ENCODE data around the gene CHSY1.

Gene CHSY1

DNA sequence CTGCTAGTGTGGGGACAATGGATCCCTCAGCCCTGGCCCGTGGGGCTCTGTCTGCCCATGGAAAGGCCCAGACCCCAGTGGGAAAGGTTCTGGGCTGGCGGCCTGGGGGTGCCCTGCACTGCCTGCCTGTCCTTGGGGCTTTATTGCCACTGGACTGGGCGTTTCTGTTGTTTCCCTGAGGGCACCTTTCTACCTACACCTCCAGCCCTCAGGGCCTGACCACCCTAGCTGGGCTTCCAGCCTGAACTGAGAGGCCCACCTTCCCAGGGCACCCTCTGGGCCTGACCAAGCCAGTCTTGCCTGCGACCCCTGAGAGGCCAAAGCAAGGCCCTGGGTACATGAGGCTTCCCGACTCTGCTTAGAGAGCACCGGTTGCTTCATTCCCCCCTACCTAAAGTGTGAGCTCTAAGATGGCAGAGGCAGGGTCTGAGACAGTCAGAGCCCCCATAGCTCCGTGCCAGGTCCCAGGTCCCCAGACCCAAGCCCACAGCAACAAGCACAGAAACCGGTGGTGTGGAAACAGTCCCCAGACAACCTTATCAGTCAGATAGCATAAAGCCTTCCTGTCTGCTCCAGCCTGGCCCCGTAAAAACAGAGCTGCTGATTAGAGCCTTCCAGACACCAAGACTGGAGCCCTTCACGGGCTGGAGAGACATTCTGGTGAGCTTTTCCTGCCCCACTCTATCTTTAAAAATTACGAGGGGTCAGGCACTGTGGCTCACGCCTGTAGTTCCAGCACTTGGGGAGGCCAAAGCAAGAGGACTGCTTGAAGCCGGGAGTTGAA is 102.8 kb downstream of the CHSY1 start:
- DNase-seq = no peak

DNA sequence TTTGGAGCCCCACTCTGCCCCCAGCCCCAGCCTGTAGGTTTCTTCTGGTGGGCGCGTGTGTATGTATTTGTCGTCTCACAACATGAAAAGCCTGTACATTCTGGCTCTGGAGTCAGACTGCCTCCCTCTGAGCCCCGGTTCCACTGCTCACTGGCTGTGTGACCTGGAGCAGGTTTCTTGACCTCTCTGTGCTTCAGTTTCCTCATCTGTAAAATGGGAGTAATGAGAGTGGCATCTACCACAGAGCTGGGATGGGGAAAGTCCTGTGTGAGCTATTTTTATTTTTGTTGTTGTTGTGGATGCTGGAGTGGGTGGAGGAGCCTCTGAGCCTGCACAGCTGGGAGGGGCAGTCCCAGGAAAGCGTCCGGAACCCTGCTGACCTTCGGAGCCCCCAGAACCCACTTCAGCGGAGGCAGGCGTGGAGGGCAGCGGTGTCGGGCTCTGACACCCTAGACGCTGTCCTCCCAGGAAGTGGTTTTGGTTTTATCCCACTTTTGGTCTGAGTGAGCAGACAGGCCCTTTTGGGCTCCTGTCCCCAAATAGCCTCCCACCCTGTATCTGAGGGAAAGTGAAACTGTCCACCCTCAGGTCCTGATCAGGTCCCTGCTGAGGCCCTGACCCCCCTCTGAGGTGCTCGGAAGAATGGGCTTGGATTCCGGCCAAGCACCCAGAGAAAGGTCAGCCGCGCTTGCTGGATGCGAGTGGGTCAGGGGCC is 103.5 kb downstream of the CHSY1 start:
- DNase-seq = no peak

DNA sequence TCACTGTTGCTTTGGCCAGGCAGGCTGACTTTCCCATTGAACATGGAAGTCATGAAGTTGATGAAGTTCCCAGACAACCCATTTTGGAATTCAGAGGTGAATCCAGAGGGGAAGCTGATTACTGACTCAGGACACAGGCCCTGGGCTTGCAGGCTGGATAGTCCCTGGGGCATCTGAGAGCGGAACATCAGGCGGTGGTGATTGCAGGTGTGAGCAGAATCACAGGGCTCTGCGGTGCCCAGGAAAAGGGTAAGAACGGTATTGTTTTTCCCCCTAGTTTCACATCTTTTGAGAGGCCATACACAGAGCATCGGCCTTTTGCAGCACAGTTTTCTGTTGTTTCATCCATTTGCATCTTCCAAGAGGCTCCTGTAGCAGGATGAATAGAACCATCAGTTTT is 104.7 kb downstream of the CHSY1 start:
- DNase-seq = no peak

DNA sequence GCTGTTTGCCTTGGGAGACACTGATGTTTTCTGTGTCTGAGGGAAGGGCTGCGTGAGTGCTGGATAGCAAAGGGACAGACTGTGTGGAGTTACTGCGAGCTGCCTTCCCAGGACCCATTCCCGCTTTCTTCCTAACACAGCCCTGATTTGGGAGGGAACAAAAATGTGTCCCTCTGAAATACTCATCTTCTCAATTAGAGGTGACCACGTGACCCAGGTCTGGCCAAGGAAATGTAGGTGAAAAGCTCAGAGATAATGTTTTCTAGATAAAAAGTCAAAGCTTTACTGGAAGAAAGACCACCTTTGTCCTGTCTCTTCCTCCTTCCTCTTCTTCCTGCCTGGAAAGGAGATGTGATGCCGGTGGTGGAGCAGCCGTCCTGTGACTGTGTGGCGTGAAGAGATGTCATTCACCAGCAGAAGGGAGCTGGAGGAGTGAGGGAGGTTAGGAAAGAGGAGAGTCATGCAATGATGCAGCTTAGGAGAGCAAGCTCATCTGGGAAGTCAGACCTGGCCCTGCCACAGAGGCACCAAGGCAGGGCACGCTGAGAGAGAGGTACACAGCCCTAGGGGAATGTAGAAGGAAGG is 105.6 kb downstream of the CHSY1 start:
- no peak for DNase-seq

DNA sequence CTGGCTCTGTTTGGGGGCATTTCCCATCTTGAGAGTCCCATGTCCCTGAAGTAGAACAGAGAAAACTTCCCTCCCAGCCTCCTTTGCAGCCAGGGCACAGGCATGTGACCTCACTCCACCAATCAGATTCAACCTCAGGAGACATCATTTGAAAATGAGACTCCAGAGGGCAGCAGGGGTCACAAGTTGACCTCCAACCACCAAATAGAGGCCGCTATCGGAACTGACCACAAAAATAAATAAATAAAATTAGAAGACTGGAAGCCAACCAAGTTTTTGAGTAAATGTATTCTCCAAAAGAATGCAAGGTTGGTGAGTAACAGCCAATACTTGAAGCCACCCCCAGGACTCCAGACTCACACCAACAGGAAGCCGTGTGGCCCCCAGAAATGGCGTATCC is 106.5 kb downstream of the CHSY1 start:
- DNase-seq = no peak

DNA sequence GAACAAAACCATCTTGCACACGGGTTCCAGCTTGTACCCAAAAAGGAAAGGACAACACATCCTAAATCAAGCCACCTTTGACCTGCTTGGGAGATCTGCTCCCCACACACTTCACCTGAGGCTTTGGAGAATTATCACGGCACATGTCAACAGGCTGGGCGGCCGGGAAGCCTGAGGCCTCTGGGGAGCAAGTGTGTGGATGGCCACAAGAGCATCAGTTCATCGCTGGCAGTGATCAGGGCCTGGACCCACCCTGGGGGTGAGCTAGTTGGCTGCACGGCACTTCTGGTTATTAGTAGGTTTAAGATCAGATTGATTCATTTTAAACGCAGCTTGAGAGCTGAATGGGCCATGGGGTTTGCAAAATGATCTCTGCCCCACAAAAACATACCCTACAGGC is 108.5 kb downstream of the CHSY1 start:
- no peak for DNase-seq

DNA sequence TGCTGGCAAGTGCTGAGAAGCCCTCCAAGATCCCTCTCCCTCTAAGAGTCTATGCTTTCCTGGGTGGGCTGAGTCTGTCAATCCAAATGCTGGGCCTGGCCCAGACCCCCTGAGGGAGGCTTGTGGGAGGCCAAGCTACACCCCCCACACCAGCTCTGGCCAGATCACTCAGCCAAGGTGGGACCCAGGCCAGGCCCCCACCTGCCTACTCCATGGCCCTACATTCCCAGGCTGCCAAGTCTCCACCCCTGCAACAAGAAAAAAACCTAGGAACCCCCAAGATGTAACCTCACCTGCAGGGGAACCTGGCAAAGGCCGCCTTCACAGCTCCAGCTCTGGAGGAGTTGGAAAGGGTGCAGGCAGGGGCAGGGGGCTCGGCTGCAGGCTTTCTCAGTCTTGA is 109.1 kb downstream of the CHSY1 start:
- DNase-seq = no peak

DNA sequence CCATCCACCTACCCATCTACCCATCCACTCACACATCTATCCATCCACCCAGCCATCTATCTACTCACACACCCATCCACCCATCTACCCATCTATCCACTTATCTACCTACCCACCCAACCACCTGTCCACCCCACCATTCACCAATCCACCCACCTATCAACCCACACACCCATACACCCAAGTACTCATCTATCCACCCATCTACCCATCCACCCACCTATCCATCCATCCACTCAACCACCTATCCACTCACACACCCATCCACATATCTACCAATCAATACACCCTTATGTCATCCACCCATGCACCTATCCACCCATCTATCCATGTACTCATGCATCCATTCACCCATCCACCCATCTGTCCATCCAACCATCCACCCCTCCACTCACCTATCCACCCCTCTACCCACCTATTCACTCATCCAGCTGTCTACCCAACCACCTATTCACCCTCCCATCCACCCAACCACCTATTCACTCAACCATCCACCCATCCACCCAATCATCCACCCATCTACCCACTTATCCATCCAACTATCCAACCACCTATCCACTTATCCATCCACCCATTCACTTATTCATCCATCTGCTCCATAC is 109.8 kb downstream of the CHSY1 start:
- DNase-seq = no peak

DNA sequence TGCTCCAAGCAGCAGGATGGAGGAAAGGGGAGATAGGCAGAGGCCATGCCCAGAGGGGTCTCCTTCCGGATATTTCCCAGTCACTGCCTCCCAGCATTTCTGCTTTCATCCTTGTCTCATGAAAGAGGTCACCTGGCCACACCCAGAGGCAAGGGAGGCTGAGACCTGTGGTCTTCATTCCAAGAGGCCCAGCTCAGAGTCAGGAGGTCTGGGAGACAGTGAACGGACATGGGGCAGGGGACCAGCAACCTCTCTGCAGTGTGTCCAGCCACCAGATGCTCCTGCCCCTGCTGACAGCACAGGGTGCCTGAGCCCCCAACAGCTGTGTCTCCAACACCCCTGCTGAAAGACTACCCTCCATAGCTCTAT is 111.2 kb downstream of the CHSY1 start:
- DNase-seq = no peak

DNA sequence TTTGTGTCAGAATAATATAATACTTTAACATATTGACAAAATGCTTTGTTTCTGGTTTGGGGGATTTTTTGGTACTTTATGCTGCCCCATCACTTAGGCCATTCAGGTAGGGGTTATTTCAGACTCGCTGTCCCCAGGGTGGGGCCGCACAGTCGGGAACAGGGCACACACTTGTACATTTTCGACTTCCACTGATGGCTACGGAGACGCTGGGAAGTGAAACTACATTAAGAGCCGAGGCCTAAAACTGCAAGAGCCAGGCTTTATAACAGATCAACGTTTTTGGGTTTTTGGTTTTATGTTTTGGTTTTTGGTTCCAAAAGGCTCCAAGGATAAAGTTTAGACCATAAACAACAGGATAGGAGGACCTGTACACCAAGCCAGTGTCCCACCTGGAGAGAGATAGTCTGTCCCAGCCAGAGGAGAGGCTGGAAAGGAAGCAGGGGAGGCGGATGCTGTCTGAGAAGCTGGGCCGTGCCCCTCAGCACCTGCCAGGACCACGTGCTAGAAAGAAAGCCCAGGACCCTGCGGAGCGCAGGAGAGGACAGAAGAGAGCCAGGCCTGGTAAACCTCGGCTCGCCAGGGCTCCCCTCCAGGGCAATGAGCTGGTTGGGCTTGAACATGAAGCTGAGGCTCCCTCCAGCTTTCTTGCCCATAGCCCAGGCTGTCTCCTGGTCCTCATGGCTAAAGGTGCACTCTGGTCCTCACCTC is 111.7 kb downstream of the CHSY1 start:
- no peak for DNase-seq

DNA sequence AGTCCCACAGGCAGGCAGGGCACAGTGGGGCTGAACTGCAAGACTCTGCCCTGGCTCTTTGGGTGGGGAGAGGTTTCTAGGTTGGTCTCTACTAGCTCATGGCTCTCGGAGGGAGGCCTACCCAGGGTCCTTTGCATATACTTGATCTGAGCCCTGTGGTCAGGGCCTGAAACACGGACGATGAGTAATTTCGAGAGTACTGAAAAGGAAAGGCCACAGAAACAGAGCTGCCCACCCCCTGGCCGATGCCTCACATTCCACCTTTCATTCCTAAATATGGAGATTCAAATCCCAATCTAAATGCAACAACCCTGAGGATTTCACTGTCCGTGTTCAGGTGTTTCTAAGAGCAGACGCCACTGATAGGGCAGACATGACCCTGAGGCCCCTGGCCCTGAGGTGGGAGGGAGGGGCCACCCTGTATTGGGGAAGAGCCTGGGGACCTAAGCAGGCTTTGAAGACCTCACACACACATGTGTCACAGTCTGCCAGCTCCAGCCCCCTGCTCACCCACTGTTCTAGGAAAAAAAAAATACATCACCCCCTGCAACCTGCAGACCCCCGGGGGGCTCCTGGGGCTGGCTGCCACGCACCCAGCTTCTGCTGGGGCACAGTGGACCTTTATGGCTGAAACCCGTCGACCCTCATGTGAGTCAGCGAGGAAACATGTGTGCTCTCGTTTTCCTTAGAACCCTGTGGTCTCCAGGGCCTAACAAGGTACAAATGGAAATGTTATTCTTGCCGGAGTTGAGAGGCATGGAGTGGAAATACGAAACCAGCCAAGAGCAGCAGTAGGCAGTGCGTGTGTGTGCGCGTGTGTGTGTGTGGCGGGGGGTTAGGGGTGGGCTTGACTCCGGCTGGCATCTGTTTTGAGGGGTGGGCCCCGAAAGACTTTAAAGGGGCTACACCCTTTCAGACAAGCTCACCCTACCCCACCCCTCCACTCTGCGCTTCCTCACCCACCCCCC is 112.7 kb downstream of the CHSY1 start:
- DNase-seq = no peak

DNA sequence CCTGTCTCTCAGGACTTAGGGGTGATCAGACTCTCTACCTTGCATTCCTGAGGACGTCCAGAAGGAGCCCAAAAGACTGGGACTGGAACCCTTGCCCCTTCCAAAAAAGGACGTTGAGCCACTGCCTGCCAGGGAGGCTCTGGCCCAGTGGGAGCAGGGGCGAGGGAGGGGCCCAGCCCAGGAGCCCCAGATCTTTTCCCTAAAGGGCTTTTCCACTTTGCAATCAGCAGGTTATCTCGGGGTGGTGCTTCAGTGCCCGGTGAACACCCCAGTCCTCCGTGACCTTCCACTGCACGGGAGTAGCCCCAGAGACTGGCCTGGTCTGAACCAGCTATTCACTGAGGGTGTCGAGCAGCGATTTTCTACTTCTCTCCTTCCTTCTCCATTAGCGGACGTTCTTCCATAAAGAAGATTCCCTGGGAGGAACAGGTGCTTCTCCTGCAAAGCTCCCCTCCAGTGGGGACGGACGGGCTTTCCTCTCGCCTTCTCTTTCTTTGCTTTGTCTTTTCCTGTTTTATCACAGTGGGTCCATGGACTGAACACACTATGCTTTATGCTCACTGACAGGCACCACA is 113.7 kb downstream of the CHSY1 start:
- DNase-seq = no peak

DNA sequence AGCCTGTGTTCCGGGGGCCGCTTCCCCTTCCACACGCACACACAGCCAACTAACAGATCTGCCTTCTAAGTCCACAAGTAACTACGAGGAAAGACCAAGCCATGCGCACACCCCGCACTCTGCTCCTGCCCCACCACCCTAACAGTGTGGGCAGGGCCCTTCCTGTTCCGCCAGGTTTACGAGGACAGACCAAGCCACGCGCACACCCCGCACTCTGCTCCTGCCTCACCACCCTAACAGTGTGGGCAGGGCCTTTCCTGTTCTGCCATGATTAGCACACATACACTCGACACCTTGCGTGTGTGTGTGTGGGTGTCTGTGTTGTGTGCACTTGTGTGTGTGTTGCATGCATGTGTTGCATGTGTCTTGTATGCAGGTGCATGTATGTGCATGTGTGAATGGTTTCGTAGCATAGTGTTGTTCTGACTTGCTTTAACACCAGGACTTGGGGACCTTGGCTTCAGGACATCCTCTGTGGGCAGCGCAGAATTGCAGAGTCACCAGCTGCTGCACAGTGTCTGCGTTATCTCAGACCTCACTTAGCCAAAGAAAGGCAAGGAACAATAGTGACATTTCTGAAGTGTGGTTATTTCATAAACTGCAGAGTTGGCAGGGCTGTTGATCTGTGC is 114.4 kb downstream of the CHSY1 start:
- no peak for DNase-seq

DNA sequence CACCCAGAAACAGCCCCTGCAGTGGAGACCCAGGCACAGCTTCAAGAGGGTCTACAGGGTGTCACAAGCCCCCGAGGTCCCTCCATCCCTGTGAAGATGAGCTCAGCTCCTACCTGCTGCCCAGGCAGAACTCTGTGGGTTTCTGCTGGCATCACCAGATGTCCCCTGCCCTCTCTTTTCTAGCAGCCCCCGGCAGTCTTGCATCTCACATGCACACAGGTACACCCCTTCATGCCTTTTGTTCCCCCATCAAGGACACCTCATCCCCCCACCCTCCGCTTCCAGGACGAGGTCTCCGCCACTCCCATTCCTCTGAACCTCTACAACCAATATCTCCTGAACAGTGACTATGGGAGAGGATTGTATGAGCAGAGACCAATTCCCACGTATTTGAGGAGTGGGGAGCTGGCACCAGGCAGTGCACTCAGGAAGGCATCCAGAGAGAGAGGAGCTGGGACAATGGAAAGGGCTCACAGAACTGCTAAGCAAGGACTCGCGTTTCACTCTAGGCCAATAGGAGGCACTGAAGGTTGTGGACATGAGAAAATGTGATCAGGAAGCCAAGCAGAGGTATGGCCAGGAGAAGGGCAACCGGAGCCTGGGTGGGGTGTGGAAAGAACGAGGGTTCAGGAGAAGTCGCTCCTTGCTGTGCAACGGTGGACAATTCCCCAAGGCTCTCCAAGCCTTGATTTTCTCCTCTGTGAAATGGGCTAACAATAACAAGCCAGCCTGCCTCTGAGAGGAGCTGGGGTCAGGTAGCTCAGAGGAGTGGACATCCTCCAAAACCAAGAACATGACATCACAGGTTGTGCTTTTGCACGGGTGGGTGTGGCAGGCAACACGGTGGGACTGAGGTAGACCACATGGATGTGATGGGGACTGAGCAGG is 115.2 kb downstream of the CHSY1 start:
- DNase-seq = no peak

DNA sequence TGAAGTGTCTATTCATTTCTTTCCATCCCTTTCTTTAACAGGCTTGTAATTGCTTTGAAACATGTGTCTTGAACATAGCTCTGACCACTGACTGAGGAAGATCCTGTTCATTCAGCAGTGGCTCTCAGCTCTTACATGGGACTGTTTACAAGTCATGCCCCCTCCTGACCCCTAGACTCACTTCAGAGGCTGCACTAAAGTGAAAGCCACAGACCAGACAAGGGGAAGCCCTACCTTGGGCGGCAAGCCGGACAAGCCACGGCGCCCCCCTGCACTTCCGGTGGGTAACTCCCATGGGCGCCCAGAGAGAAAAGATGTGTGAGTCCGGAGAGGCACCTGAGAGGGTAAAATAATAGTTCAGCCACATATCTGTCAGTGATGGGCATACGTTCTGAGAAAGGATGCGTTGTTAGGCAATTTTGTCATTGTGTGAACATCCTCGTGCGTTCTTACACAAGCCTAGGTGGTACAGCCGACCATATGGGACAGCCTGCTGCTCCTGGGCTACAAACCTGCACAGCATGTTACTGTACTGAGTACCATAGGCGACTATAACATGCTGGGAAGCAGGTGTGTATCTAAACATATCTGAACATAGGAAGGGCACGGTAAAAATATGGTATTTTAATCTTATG is 116.2 kb downstream of the CHSY1 start:
- no peak for DNase-seq

DNA sequence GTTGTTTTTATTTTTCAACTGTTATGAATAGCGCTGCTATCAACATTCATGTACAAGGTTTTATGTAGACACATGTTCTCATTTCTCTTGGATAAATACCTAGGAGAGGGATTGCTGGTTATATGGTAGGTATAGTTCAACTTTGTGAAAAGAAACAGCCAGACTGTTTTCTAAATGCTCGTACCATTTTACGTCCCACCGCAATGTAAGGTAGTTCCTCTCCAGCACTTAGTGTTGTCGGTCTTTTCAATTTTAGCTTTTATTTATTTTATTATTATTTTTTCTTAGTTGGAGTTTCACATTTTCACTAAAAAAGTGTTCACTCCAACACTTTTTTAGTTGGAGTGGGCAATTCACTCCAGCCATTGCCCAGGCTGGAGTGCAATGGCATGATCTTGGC is 117.1 kb downstream of the CHSY1 start:
- DNase-seq = no peak

DNA sequence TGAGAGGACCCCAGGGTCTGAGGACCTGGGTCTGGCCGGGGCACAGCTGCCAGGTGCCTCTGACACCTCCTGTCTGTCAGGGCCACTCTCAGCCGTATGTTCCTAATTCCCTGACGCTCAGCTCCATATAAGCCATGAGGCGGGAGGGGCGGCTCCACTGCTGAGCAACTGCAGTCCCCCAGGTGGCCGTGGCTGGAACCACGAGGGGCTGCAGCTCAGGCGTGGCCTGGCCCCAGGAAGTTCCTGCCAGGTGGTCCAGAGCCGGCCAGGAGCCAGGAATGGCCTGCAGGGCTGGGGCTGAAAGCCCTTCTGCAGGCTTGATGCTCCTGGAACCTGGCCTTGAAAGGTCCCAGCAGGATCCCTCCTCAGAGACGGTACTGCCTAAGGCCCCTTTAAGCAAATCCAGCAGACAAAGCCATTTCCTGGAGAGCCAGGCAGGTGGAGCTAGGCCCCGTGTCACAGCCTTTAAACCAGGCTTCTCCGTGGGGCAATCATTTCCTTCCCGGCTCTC is 118.0 kb downstream of the CHSY1 start:
- DNase-seq = no peak

DNA sequence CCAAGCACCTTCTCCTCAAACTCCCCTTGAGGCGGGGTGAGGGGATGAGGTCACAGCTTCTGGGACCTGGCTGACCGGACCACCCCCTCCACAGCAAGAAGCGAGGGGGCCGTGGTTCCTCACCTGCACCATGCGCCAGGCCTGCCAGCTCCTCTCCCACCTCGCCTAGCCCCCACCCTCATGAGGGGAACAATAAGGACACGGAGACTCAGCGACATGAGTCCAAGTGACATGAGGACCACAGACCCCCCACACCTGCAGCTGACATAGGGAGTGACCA is 118.7 kb downstream of the CHSY1 start:
- no peak for DNase-seq

DNA sequence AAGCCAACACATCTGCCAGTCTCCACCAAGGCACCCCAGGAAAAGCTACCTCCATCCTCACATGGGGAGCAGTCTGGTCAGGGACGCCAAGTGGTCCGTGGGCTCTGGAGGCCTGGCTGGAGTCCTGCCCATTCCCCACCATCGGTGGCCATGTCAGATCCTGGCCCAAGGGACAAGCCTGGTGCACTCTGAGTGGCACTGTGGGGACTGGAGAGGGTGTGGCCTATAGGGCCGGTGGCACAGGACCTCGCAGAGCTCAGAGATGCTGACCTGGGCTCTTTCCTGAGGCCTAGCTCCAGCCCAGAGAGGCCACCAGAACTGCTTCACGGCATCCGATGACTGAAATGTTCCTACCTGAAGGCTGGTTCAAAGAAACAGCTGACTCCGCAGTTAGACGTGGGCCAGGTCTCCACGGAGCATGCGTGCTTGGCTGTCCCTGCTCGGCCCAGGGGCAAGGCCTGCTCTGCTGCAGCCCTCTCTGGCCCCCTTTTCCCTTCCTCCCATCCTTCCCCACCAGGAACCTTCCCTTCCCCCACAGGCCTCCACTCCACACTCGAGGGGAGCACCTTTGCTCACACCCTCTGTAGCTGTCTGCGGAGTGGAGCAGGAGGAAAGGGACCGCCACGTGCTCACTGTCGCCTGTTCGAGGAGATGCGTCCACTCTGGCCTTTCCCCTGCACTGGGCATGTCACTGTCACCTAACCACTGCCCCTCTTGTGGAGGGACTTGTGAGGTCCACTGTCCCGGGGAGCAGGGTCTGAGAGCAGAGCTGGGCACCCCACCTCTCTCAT is 119.3 kb downstream of the CHSY1 start:
- DNase-seq = no peak
